Measurements from ENCODE around the gene FLT1.

Gene FLT1

GRCh38 chr13:28510066-28510465 lies 15.1 kb upstream of the FLT1 start:
- no peak overlapping the region for H3K4me3 ChIP-seq (ENCODE audit: low read length)
- TF ChIP-seq ZNF274 (IDR thresholded peaks at IDR 0.05; ENCODE audit: low read depth, low read length), result no peak

DNA sequence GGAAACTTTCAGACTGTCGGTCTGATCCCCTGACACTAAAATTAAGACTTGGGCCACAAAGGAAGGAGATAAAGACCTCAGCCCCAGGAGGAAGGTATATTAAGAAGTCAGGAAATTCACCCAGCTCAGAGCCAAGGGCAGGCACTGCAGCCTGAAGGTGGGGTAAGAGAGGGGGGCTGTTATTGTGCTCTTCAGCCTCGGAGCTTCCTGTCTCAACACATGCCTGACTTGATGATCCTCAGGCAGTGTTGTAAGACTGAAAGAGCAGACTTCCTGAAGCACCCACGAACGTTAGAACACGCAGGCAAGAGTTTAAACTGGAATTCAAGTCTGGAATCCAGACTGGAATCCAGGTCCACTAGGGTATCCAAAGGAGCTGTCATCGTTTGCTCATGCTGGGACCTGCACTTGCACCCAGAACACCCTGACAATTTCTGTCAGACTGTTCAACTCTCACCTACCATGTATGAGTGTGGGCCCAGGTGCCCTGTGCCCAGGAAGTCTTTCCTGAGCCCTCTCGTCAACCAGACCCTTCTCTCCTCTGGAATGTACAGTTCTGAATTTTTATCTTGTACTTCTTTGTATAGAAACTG lies 10.7 kb upstream of the FLT1 start:
- no peak for TF ChIP-seq ZNF274 (IDR thresholded peaks at IDR 0.05; ENCODE audit: low read depth, low read length)
- no peak overlapping the region for H3K4me3 ChIP-seq (ENCODE audit: low read length)

DNA sequence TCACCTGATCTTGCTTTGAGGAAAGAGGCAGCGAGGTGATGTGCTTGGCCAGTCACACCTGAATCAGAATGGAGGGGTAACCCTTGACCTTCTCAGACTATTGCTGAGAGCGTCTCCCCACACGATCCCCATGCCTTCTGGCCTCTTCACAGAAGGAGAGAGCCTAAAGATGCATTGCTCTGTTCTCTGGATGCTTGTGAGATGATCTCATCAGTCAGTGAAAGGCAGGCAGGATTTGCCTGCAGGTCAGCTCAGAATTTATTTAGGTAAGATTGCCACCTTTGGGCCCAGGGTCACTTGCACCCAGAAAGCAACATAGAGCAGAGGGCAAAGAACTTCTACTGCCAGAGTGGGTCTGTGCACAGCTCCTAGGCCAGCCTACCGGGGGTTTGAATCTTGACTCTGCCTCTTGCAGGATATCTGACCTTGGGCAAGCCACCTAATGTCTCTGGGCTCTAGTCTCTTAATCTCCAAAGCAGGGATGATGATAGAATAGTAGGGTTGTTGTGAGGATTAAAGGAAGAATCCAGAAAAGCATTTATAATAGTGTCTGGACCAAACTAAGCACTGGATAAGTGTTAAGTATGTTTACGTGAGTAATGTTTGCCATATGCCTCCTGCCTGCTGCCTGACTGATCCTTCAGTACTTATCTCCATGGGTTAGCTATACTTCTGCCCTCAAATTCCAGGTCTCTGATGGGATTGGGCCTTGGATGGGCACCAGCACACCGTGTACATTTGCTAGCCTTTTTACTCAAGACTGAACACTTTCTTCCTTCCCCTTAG lies 8.4 kb upstream of the FLT1 start:
- TF ChIP-seq ZNF274 (IDR thresholded peaks at IDR 0.05; ENCODE audit: low read depth, low read length), result no peak
- no peak overlapping the region for H3K4me3 ChIP-seq (ENCODE audit: low read length)

DNA sequence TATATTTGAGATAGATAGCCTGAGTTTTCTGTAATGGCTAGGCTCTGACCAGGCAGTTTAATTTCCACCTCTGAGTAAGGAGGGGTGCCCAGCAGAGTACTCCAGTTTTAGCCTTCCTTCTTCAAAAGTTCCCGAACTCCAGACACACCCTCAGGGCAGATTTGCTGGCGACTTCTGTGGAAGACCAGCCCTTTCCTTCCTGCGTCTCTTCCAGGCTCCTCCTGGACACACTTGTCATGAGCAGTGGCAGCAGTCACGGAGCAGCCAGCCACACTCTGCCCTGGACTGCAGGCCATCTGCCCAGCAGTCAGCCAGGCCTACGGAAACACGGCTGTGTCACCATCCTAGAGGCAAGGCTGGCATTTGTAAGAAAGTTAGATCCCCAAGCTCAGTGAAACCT lies 6.6 kb upstream of the FLT1 start:
- H3K4me3 ChIP-seq (ENCODE audit: low read length), result no peak overlapping the region
- TF ChIP-seq ZNF274 (IDR thresholded peaks at IDR 0.05; ENCODE audit: low read depth, low read length), result no peak

DNA sequence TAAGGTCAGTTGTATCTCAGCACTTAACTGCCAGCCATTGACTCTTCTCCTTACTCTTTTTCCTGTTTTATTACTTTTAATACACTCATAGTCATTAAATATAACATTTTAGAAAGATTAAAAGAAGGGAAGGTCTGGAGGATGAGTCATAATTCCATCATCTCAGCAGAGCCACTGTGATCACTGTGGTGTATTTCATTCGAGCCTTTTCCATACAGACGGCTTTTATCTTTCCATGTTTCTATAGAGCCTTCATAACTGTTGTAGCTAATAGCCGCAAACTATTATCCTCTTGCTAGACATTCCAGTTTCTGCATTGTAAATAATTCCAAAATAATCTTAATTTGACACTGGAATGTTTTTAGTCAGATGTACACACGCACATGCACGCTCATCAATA lies 4.7 kb upstream of the FLT1 start:
- no peak overlapping the region for H3K4me3 ChIP-seq (ENCODE audit: low read length)
- no peak for TF ChIP-seq ZNF274 (IDR thresholded peaks at IDR 0.05; ENCODE audit: low read depth, low read length)

DNA sequence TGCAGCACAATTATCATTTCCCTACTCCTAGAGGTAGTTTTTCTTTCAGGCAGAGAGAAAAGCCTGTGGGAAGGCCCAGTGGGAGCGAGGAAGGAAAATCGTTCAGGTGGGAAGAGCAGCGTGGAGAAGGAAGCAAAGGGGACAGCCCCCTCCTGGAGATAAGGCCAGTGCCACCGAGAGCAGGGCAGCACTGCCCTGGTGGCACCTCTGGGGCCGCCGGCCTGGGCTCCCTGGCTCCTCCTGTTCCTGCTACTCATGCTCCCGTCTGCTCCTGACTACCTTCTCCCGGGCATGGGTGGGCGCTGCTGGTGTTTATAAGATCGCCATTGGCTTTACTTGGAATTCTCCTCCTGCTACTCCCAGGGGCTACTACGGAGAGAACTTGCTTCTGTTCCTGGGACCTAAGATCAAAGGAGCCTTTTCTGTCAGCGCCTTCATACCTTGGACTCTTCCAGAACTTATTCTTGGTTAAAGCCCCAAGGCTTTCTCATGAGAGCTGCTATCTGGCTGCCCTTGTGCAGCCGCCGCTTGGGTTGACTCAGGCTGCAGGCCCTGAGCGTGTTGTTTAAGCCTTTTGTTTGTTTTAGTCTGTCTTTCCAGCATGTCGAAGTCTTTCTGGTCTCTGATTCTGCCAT lies 3.7 kb upstream of the FLT1 start:
- no peak for TF ChIP-seq ZNF274 (IDR thresholded peaks at IDR 0.05; ENCODE audit: low read depth, low read length)
- H3K4me3 ChIP-seq (ENCODE audit: low read length), result no peak overlapping the region

DNA sequence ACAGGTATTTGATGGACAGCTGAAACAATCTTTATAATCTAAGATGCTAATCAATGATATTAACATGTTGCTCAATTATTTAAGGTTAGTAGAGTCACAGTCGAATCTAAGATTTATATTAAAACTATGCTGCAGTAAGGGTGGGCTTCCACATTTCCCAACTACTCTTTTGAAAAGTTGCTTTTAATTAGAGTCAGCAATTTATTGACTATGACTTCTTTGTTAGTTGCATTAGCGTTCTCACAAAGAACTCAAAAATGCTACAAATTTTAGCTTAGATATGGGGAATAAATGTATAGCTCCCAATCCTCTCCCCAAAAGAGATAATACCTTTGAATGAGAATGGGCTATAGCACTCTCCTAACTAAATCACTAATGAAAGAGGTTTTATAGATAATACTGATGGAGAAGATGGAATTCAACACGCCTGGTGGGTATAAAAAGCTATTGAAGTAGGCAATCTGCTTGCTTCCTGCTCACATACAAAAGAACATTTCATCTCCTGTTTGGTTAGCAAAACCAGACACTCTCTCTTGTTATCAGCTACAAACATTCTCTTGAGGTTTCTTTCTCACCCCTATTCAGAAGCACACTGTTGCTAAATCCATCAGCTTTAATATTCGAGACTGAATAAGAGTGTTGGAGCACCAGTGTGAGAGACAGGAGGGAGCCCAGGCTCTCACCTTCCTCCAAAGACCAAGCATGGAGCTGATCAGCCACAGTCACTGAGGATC lies 2.4 kb upstream of the FLT1 start:
- no peak overlapping the region for H3K4me3 ChIP-seq (ENCODE audit: low read length)
- TF ChIP-seq ZNF274 (IDR thresholded peaks at IDR 0.05; ENCODE audit: low read depth, low read length), result no peak

- no peak overlapping the region for H3K4me3 ChIP-seq (ENCODE audit: low read length)
- no peak for TF ChIP-seq ZNF274 (IDR thresholded peaks at IDR 0.05; ENCODE audit: low read depth, low read length)
Measured at GRCh38 chr13:28496188-28496564, 1.2 kb upstream of the FLT1 start.

GRCh38 chr13:28495538-28496187 lies 735 bp upstream of the FLT1 start:
- peak overlapping the region; percentile 67; the same call in 1 of the 2 replicates for H3K4me3 ChIP-seq (ENCODE audit: low read length)
- no peak for TF ChIP-seq ZNF274 (IDR thresholded peaks at IDR 0.05; ENCODE audit: low read depth, low read length)

GRCh38 chr13:28494504-28494777 lies 487 bp downstream of the FLT1 start:
- peak overlapping the region; percentile 67; the same call in 1 of the 2 replicates for H3K4me3 ChIP-seq (ENCODE audit: low read length)
- TF ChIP-seq ZNF274 (IDR thresholded peaks at IDR 0.05; ENCODE audit: low read depth, low read length), result no peak

GRCh38 chr13:28493740-28494503 lies 1.0 kb downstream of the FLT1 start:
- TF ChIP-seq ZNF274 (IDR thresholded peaks at IDR 0.05; ENCODE audit: low read depth, low read length), result no peak

GRCh38 chr13:28492569-28493367 lies 2.2 kb downstream of the FLT1 start:
- no peak for TF ChIP-seq ZNF274 (IDR thresholded peaks at IDR 0.05; ENCODE audit: low read depth, low read length)
- no peak overlapping the region for H3K4me3 ChIP-seq (ENCODE audit: low read length)

More at GRCh38 chr13:28493740-28494503, 1.0 kb downstream of the FLT1 start:
- H3K4me3 ChIP-seq (ENCODE audit: low read length), result peak overlapping the region; percentile 67; the same call in 1 of the 2 replicates

DNA sequence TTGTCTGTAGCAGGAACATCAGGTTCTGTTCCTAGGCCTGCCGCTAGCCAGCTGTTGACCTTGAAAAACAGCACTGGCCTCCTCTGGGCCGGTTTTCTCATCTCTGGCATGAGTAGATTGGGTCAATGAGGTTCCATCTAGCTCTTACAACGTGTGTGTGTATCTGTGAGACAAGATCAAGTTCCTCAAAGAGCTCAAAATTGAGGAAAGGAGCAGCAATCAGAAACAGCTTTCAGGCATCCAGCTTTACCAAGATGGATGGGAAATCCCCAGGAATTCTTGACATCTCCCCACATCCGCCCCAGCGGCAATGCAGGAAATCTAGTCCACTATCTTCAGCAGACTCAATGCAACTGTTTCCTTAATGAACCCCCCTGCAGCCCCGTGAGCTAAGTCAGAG lies 4.9 kb downstream of the FLT1 start:
- TF ChIP-seq ZNF274 (IDR thresholded peaks at IDR 0.05; ENCODE audit: low read depth, low read length), result no peak
- H3K4me3 ChIP-seq (ENCODE audit: low read length), result no peak overlapping the region; the same call in 1 of the 2 replicates

All from GM08714 (cell line).